Astrocyte (in vitro differentiated cells and primary cell): ENCODE results near the gene AIPL1.

Experiments used
- EZH2 ChIP-seq: IDR thresholded peaks from 2 replicates; pipeline ENCODE4 v1.6.1; 2012; ENCODE audit warnings: mild to moderate bottlenecking, low read length, inconsistent platforms; ENCODE audit not compliant: insufficient read depth
- TF ChIP-seq, protein P1 (sequence below): IDR thresholded peaks from 2 replicates; pipeline ENCODE4 v1.5.1; 2011; ENCODE audit warnings: low read depth, mild to moderate bottlenecking, inconsistent platforms, low read length, moderate library complexity; ENCODE audit not compliant: insufficient read depth

DNA sequence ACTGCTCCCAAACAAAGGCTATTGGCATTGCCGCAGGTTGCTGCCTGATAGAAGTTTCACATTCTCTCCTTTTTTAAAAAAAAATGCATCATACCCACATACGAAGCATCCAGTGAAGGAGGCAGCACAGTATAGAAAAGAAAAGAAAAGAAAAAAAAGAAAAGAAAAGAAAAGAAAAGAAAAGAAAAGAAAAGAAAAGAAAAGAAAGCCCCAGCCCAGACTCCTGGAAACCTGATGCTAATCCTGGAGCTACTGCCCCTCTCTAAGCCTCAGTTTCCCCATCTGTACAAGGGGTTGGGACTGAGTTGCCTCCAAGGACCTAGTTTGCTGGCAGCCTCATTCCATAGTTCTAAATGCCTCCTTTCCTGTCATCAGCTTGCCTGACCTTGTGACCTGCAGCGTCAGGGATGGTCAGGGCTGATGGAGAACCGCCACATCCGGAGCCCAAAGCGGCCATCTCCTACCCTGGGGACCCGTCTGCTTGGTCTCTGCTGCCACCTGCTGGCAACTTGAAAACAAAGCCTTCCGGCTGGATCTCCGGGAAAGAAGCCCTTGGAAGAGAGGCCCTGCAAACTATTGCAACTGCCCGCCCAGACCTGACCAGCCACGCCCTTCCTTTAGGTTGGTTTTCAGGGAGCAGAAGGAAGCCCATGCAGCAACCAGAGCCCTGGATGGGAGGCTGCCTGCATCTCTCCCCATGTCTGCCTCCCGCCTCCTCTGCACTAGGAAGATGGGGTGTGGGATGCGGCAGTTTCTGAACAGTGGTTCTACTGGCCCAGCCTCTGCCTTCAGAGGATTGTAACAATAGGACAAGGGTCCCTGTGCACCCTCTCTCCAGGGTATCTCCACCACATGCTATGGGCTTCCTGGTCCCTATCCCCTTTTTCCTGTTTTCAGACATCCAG, 13.0 kb downstream of the AIPL1 start:
- TF ChIP-seq, protein P1, sequence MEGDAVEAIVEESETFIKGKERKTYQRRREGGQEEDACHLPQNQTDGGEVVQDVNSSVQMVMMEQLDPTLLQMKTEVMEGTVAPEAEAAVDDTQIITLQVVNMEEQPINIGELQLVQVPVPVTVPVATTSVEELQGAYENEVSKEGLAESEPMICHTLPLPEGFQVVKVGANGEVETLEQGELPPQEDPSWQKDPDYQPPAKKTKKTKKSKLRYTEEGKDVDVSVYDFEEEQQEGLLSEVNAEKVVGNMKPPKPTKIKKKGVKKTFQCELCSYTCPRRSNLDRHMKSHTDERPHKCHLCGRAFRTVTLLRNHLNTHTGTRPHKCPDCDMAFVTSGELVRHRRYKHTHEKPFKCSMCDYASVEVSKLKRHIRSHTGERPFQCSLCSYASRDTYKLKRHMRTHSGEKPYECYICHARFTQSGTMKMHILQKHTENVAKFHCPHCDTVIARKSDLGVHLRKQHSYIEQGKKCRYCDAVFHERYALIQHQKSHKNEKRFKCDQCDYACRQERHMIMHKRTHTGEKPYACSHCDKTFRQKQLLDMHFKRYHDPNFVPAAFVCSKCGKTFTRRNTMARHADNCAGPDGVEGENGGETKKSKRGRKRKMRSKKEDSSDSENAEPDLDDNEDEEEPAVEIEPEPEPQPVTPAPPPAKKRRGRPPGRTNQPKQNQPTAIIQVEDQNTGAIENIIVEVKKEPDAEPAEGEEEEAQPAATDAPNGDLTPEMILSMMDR: peak; percentile 70
- no peak for TF ChIP-seq EZH2
